ENCODE data around the gene GOLM1.
"Not testable (repeated sequence)": the region's sequence is repeated elsewhere in the genome, so short reads cannot be mapped to it uniquely, and the experiment has no call there.

The GOLM1 gene

GRCh38 chr9:86098824-86099700 is at the start of gene GOLM1:
Gene GOLM1 (minus strand): TSS chr9:86099558. CDS start chr9:86079320, 20,238 bp downstream.
- peak in 1 of 2 donors; percentile 14 for DNase-seq

GRCh38 chr9:86146671-86147070 is 47.3 kb upstream of the GOLM1 start:
- not testable (repeated sequence) for DNase-seq

DNA sequence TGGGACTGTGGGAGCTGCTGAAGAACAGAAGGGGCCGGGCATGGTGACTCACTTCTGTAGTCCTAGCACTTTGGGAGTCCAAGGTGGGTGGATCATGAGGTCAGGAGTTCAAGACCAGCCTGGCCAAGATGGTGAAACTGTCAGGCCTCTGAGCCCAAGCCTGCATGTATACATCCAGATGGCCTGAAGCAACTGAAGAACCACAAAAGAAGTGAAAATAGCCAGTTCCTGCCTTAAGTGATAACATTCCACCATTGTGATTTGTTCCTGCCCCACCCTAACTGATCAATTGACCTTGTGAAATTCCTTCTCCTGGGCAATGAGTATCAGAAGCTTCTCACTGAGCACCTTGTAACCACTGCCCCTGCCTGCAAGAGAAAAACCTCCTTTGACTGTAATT is 46.6 kb upstream of the GOLM1 start:
- DNase-seq = not testable (repeated sequence)

DNA sequence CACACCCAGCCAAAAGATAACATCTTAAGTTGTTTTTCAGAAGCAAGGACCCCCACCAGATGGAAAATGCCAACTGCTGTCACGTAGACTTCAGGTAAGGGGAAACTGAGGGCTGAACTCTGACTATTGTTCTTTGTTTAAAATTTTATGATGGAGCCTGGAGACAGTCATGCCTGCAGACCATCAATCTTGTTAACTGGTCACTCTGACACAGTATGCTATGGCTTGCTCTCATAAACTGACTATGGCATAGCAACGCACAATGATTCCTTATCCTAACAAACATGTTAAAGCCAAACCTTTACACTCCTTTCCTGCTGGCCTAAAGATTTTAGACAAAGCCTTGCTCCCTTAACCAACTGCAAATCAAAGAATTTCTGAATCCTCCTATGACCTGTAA is 43.6 kb upstream of the GOLM1 start:
- DNase-seq = no peak

DNA sequence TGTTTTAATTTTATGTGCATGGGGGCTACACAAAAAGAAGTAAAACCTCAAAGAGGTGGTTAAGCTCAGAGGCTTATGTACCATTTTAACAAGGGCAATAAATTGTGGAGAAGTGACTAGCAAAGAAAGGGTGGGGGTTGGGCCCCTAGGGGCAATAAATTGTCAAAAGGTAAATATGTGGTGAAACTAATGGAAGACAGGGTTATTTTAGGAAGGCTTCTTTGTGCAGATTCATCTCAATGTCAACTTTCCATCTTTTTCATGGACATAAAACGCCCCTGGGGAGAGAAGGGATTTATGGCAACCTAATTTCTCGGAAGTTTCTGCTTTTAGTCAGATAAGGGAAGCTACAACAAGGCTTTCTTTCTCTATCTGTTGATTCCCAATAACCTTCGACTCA is 42.5 kb upstream of the GOLM1 start:
- no peak for DNase-seq

- no peak for DNase-seq
Observed at GRCh38 chr9:86135371-86135770, 36.0 kb upstream of the GOLM1 start.

DNA sequence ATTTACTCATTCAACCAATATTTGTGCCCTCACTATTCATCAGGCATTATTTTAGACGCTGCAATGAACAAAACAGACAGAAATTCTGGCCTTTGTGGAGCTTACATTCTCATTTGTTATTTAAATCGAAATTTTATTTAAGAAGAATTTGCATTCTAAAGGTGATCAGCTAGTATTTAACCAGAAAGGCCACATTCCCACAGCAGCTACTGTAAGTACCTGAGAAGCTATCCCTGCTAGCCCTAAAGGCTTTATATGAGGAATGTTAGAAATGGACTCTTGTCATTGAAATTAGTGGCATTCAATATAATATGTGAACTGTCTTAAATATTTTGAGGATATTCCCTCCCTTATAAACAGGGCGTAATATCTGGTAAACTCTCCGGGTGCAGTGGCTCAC is 35.0 kb upstream of the GOLM1 start:
- no peak for DNase-seq

GRCh38 chr9:86128235-86128822 is 29.0 kb upstream of the GOLM1 start:
- no peak for DNase-seq

DNA sequence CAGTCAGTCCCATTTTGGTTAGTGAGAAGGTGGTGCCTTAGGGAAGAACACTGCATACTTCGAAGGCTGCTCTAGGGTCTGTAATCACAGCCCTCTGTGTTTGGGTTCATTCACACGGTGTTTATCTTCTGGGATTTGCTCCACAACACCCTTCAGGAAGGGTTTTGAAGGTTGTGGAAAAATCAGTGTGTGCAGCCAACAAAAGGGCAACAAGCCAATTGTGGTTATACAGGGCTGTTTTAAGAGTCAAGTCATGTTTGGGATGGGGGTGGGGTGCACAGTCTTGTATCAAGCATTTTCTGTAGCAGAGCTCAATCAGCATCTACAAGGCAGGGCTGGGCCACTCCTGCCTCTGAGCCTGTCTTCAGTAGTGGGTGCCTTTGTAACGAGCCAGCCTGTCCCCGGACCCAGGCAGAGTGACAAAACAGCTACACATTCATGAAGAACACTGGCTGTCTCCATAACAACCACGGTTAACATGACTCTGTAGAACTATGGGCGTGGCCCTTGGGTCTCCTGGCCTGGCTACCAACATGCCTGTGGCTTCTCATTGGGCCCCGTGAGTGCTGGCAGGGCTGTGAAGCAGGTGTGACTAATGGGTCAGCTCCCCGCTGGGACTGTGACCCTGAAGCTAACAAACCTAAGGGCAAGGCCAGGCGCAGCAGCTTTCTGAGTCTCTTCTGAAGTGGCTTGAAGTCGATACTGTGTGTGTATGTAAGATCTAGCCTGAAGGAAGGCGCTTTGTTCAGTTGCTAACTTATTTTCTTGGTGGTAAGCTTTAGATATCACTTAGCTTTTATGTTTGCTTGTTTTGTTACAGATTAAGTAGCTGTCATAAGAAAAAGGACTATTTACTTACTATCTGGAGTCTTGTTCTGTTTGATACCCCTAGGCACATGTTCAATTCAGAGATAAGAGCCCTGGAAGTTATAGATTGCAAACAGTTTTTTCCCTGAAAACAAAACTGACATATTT is 27.9 kb upstream of the GOLM1 start:
- DNase-seq = no peak

DNA sequence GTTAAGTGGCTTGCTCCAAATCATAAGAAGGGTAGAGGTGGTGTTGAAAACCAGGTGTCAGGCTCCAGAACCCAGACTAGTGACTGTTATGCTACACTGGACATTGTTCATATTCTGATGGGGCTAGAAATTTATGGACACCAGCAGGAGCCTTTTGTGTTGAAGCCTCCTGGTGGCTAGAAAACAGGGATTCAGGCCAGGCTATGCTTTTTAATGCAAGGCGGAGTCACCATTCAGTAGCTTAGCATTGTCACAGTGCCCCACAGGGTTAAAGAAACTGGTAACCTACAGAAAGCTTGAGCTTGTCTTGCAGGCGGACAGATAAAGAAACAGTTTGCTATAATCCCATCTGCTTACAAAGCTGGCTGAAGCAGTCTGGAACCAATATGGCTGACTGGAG is 23.0 kb upstream of the GOLM1 start:
- DNase-seq = no peak

GRCh38 chr9:86119457-86119856 is 20.1 kb upstream of the GOLM1 start:
- DNase-seq = no peak

- DNase-seq = no peak
Observed at GRCh38 chr9:86116425-86116824, 17.1 kb upstream of the GOLM1 start.

DNA sequence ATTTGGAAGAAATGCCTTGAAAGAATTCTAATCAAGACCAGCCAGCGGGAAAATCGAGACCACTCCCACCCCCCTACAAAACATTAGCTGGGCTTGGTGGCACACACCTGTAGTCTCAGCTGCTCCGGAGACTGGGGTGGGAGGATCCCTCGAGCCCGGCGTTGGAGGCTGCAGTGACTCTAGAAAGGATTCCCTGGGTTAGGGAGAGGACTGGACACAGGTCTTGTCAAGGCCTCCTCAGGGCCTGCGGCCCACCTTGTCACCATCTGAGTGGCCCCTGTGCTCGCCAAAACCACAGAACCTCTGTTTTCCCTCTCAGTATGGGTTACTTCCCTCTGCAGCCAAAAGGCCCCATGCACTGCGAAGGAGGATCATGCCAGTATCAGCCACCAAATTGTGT is 16.5 kb upstream of the GOLM1 start:
- DNase-seq = no peak

DNA sequence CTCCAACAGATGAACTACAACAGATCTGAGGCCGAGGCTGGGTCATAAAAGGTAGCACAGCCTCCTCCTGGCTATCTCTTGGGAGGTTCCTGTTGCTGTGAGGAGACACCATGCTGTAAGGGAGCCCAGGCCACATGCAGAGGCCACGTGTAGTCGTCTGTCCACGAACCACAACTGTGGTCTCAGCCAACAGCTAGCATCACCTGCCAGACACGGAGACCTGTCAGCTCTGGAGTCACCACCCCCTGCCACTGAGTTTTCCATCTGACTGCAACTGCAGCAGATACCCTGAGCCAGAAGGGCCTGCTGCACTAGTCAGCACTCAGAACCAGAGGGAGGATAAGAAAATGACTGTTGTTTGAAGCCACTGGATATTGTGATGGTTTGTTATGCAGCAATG is 12.7 kb upstream of the GOLM1 start:
- no peak for DNase-seq

DNA sequence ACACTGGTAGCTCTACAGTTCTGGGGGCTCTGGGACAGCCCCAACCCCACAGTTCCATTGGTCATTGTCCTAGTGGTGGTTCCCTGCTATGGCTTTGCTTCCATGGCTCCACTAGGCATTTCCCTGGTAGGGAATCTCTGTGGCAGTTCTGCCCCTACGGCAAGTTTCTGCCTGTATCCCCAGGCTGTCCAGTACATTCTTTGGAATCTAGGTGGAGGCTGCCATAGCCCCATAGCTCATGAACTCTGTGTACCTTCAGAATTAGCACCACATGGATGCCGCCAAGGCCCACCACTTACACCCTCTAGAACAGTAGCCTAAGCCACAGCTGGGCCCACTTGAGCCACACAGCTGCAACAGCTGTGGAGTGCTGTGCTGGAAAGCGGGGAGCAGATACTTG is 3.3 kb upstream of the GOLM1 start:
- no peak for DNase-seq

DNA sequence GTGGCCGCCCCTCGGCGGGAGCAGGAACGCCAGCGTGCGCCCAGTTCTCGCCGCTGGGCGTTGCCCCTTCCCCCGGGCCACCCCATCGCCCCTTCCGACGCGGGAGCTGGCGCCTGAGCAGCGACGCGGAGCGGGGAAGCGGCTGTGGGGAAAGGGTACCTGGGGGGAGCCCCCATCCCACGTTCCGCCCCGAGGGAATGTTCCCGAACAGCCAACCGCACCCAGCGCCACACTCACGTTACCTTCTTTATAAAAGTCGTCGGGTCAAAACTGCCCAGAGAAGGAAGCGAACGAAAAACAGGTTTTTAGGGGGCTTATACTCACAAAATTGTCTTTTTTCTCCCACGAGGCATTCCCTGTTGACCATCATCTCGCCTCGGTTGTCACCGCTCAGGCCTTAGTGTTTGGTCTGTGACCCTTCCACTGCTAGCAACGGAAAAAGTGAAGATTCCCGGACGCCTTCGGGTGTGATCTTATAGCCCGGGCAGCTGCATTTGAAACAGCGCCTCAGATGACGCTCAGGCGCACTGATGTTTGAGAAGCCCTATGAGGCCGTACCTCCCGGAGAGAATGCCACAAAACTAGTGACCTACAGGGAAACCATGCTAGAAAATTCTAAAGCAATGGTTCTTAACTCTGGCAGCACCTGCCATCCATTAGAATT is 475 bp upstream of the GOLM1 start:
- DNase-seq = peak; percentile 12 to 19

- DNase-seq = no peak
Observed at GRCh38 chr9:86097510-86098224, 1.7 kb downstream of the GOLM1 start.

GRCh38 chr9:86096386-86096785 is 3.0 kb downstream of the GOLM1 start:
- DNase-seq = no peak

DNA sequence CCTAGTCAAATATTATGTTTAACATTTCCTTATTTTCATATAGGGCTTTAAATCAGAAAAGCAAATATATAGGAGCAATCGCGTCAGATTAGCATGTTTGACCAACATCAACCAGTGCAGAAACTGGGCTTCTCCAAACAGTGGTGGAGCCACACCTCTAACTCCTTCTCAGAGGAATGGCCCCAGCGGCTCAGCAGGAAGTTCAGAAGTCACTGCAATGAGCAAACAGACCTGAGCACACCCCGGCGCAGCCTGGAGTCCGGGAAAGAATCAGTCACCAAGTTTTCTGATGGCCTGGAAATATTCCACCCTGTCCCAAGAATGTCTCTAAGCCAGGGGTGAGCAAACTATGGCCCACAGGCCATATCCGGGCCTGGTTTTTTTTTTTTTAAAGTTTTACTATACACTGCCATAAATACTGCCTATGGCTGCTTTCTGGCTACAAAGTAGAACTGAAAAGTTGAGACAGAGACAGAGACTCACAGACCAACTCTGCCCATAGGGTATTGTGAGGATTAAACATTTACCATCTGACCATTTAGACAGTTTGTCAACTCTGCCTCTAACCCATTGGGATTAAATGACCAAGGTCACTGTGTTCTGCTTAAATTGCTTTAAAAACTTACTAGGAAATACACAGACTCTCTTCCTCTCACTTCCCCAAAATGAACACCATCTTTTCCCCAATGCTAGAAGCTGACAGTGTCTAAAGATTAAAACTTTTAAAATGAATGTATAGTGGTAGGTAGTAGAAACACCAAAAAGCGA is 5.4 kb downstream of the GOLM1 start:
- DNase-seq = no peak

DNA sequence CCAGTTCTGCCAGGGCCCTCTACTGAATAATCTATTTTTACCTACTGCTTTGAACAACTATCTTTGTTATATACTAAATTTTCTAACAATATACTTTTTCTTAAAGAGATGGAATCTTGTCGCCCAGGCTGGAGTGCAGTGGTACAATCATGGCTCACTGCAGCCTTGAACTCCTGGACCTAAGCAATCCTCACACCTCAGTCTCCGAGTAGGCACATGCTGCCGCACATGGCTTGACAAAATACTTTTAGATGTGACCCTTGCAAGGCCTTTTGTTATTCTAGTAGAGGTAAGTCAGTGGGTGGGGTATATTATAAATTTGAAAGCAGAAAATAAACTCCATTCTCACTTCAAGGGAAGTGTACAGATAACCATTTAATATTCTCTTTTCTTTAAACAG is 7.9 kb downstream of the GOLM1 start:
- DNase-seq = no peak

DNA sequence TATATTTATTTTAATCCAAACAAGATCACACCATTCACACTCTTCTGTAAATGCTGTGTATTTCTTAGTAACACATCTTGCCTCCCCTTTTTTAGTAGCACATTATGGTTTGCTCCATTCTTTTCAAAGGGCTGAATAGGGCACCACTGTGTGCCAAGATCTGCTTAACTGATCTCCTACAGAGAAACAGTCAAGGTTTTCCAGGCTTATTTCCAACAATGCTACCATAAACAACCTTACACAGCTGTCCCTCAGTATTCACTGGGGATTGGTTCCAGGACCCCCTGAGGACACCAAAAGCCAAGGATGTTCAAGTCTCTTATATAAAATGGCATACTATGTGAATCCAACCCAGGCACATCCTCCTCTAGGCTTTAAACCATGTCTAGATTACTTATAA is 16.5 kb downstream of the GOLM1 start:
- DNase-seq = no peak
